IMR-90 (cell line): ENCODE measurements around the gene SLC26A11. TPM values are rescaled to one million over a fixed set of nuclear protein-coding genes. Genes with fewer than 3 reads are reported as not detected.
A peak's percentile ranks its signal among the peaks of the same experiment; 100 is the strongest.

Experiments
- ATAC-seq: fragments of 200-7000 bp; cut with Tn5 transposase; 2 replicates; pipeline ENCODE4 v1.9.1; 2020; ENCODE audit warnings: low read depth, mild to moderate bottlenecking, moderate library complexity
- BruUV-seq: library from RNA; stranded (reverse); fragments of 400-500 nt; replicated peaks from 2 replicates; lab custom pipeline; 2021; lab: Mats Ljungman, UMichigan
- CTCF ChIA-PET: fragments of 300-600 bp; formaldehyde crosslinking; extraction: SDS; loops from one replicate; lab custom pipeline; 2021; ENCODE audit warnings: antibody characterized with exemption; lab: Yijun Ruan, JAX
- POLR2A ChIA-PET: fragments of 300-600 bp; sonication (Branson Sonifier 250); formaldehyde crosslinking; loops from one replicate; lab custom pipeline; 2022; ENCODE audit warnings: antibody characterized with exemption; ENCODE audit not compliant: unreplicated experiment; lab: Charles Lee
- DNase-seq: peaks from one replicate; pipeline ENCODE4 v3.0.0; 2013
- H2AFZ ChIP-seq: replicated peaks from 2 replicates; pipeline ENCODE3; 2013; ENCODE audit warnings: low read length, mild to moderate bottlenecking; ENCODE audit not compliant: poor library complexity
- H2AK5ac ChIP-seq: 2 replicates; pipeline ENCODE4 v1.6.1; 2013; ENCODE audit warnings: low read depth, low read length, inconsistent platforms
- H2AK9ac ChIP-seq: replicated peaks from 2 replicates; pipeline ENCODE3; 2013; ENCODE audit warnings: mild to moderate bottlenecking, low read depth, low read length, moderate library complexity; ENCODE audit not compliant: poor library complexity
- H2BK120ac ChIP-seq: 2 replicates; pipeline ENCODE4 v1.6.1; 2013; ENCODE audit warnings: low read depth, low read length, inconsistent platforms
- H2BK15ac ChIP-seq: 3 replicates; pipeline ENCODE4 v1.6.1; 2013; ENCODE audit warnings: low read depth, low read length, inconsistent platforms
- H2BK20ac ChIP-seq: 2 replicates; pipeline ENCODE4 v1.6.1; 2013; ENCODE audit warnings: low read depth, mild to moderate bottlenecking, inconsistent platforms, low read length, moderate library complexity
- H2BK5ac ChIP-seq: 2 replicates; pipeline ENCODE4 v1.6.1; 2013; ENCODE audit warnings: mild to moderate bottlenecking, low read depth, low read length, inconsistent platforms; ENCODE audit not compliant: poor library complexity, severe bottlenecking
- H3K14ac ChIP-seq: replicated peaks from 2 replicates; pipeline ENCODE4 v1.6.1; 2013; ENCODE audit warnings: low read depth, low read length, inconsistent platforms
- H3K18ac ChIP-seq: 2 replicates; pipeline ENCODE4 v1.6.1; 2013; ENCODE audit warnings: low read depth, low read length, control low read depth
- H3K23ac ChIP-seq: 2 replicates; pipeline ENCODE4 v1.6.1; 2013; ENCODE audit warnings: low read depth, low read length, inconsistent platforms
- H3K27ac ChIP-seq: 2 replicates; pipeline ENCODE4 v1.5.1; 2013; ENCODE audit warnings: mild to moderate bottlenecking, control low read depth, low read length; ENCODE audit not compliant: insufficient read depth
- H3K27me3 ChIP-seq: 2 replicates; pipeline ENCODE4 v1.6.1; 2013; ENCODE audit warnings: low read length; ENCODE audit not compliant: control insufficient read depth, insufficient read depth
- H3K36me3 ChIP-seq: 2 replicates; pipeline ENCODE4 v1.6.1; 2013; ENCODE audit warnings: low read length, mixed read lengths; ENCODE audit not compliant: control insufficient read depth, insufficient read depth
- H3K4ac ChIP-seq: 2 replicates; pipeline ENCODE4 v1.6.1; 2013; ENCODE audit warnings: low read depth, low read length, inconsistent platforms
- H3K4me1 ChIP-seq: 2 replicates; pipeline ENCODE4 v1.6.1; 2013; ENCODE audit warnings: low read length, mixed read lengths; ENCODE audit not compliant: control insufficient read depth, insufficient read depth
- H3K4me2 ChIP-seq: 2 replicates; pipeline ENCODE4 v1.6.1; 2013; ENCODE audit warnings: low read depth, mild to moderate bottlenecking, control low read depth, low read length, moderate library complexity
- H3K4me3 ChIP-seq: 2 replicates; pipeline ENCODE4 v1.5.1; 2013; ENCODE audit warnings: low read depth, mild to moderate bottlenecking, control low read depth, low read length, moderate library complexity; ENCODE audit not compliant: insufficient read depth
- H3K56ac ChIP-seq: 2 replicates; pipeline ENCODE4 v1.6.1; 2013; ENCODE audit warnings: low read length, inconsistent platforms; ENCODE audit not compliant: insufficient read depth; ENCODE audit errors: extremely low read depth
- H3K79me1 ChIP-seq, 2 experiments: 2 replicates each; pipeline ENCODE4 v1.6.1; 2013; ENCODE audit warnings: low read length in 2 of 2, inconsistent platforms in 1 of 2, low read depth in 1 of 2
- H3K9ac ChIP-seq: 2 replicates; pipeline ENCODE4 v1.6.1; 2013; ENCODE audit warnings: low read depth, low read length, control low read depth
- H3K9me1 ChIP-seq: 2 replicates; pipeline ENCODE4 v1.6.1; 2013; ENCODE audit warnings: low read length, inconsistent platforms; ENCODE audit not compliant: insufficient read depth
- H3K9me3 ChIP-seq: 2 replicates; pipeline ENCODE4 v1.6.1; 2013; ENCODE audit warnings: low read length; ENCODE audit not compliant: control insufficient read depth, insufficient read depth
- H4K20me1 ChIP-seq: 2 replicates; pipeline ENCODE4 v1.6.1; 2013; ENCODE audit warnings: low read length, inconsistent platforms; ENCODE audit not compliant: insufficient read depth
- H4K5ac ChIP-seq: 2 replicates; pipeline ENCODE4 v1.6.1; 2013; ENCODE audit warnings: mild to moderate bottlenecking, low read depth, low read length, control low read depth
- H4K8ac ChIP-seq, 2 experiments: 2 replicates each; pipeline ENCODE4 v1.6.1; 2013; ENCODE audit warnings: low read depth in 2 of 2, low read length in 2 of 2, control low read depth in 1 of 2, inconsistent platforms in 1 of 2
- H4K91ac ChIP-seq: 2 replicates; pipeline ENCODE4 v1.6.1; 2013; ENCODE audit warnings: low read depth, low read length, inconsistent platforms; ENCODE audit not compliant: insufficient read depth
- BHLHE40 ChIP-seq: fragments of 150-350 bp; IDR thresholded peaks from 2 replicates; pipeline ENCODE4 v1.6.1; 2016; ENCODE audit warnings: mild to moderate bottlenecking, low read depth, low read length
- CTCF ChIP-seq: conservative IDR thresholded peaks from 2 replicates; pipeline ENCODE4 v1.5.1; 2012; ENCODE audit warnings: mild to moderate bottlenecking, low read depth, low read length, improper control_type of control experiment
- POLR2A ChIP-seq: IDR thresholded peaks from 2 replicates; pipeline ENCODE4 v1.6.1; 2012; ENCODE audit warnings: mild to moderate bottlenecking, low read depth, low read length
- RAD21 ChIP-seq: IDR thresholded peaks from 2 replicates; pipeline ENCODE4 v1.6.1; 2012; ENCODE audit warnings: low read length, improper control_type of control experiment
- RCOR1 ChIP-seq: IDR thresholded peaks from 2 replicates; pipeline ENCODE4 v1.6.1; 2012; ENCODE audit warnings: mild to moderate bottlenecking, low read length, improper control_type of control experiment; ENCODE audit not compliant: insufficient replicate concordance
- RFX5 ChIP-seq: IDR thresholded peaks from 2 replicates; pipeline ENCODE4 v1.8.0; 2012; ENCODE audit warnings: low read depth, mild to moderate bottlenecking, low read length, moderate library complexity
- USF2 ChIP-seq: fragments of 150-350 bp; IDR thresholded peaks from 2 replicates; pipeline ENCODE4 v1.6.1; 2017; ENCODE audit warnings: mild to moderate bottlenecking, antibody characterized with exemption, low read length, low read depth
- WGBS, 2 experiments: methylation state at CpG; one replicate each; pipeline versions ENCODE4 v1.1.5 to v1.1.7; 2013; ENCODE audit warnings: missing lambda C conversion rate in 2 of 2; ENCODE audit not compliant: insufficient read length in 1 of 2; ENCODE audit errors: extremely low coverage in 2 of 2; 5-methylcytosine and 5-hydroxymethylcytosine counted together
- dilution Hi-C: fragments of 300-500 bp; cut with HindIII; formaldehyde crosslinking; loops from one replicate; pipeline ENCODE4 v1.14.3; 2018; ENCODE audit warnings: low sequenced_read_pairs; ENCODE audit not compliant: unreplicated experiment
- in situ Hi-C: fragments of 300-500 bp; cut with MboI; formaldehyde crosslinking; loops from 3 replicates; pipeline ENCODE4 v1.14.3; 2019; ENCODE audit warnings: low sequenced_read_pairs, inconsistent platforms, mixed read lengths
- intact Hi-C: fragments of 100-400 bp; cut with micrococcal nuclease; formaldehyde crosslinking; loops from 2 replicates; pipeline ENCODE4 v1.10.0; 2022
- polyA plus RNA-seq, 3 experiments: library from polyadenylated mRNA; depleted of rRNA; stranded (reverse); fragments of >200 nt; gene quantifications; 2 replicates each; pipeline ENCODE4 v1.2.3, GENCODE V29; 2012; ENCODE audit warnings: low replicate concordance in 1 of 3
- total RNA-seq: library from RNA; depleted of rRNA; stranded (reverse); fragments of >200 nt; gene quantifications from 2 replicates; pipeline ENCODE4 v1.2.3, GENCODE V29; 2012

SLC26A11 gene
- total and polyA plus RNA-seq, 2 of the 4 experiments (the other 2 are of a cell fraction), result 3.2 to 15.6 TPM

GRCh38 chr17:80253631-80254395 lies 33.6 kb downstream of the SLC26A11 start:
- DNase-seq, result no peak
- Histone ChIP-seq H2AK9ac (peak overlapping the region; percentile 95), H2BK120ac (peak overlapping the region; percentile 95), H4K8ac (peak overlapping the region; percentile 25 to 71; a peak in 3 of 4 replicates), H3K56ac (no peak overlapping the region), H3K14ac (peak overlapping the region; percentile 83), H3K23ac (no peak overlapping the region), H2BK15ac (peak overlapping the region; percentile 92), H3K9me3 (no peaks in the 10 kb centered on the region), H3K4me2 (no peak overlapping the region), H2BK20ac (peak overlapping the region; percentile 91), H3K9ac (no peak overlapping the region), H3K18ac (peak overlapping the region; percentile 31), H3K4ac (peak overlapping the region; percentile 94), H3K4me1 (peaks cover 8% of the 10 kb centered on the region), H4K20me1 (no peaks in the 10 kb centered on the region), H3K27ac (peak overlapping the region; percentile 80), H4K91ac (peak overlapping the region; percentile 93), H4K5ac (peak overlapping the region; percentile 53), H3K36me3 (peaks cover 24% of the 10 kb centered on the region), H3K79me1 (no peaks in the 10 kb centered on the region), H3K27me3 (no peaks in the 10 kb centered on the region), H2BK5ac (peak overlapping the region; percentile 91), H2AK5ac (peak overlapping the region; percentile 92), H3K9me1 (peaks cover 6% of the 10 kb centered on the region; the same call in 1 of the 2 replicates), H3K4me3 (no peak overlapping the region), H2AFZ (no peak overlapping the region)
- in situ Hi-C loops, result no loop called here
- BruUV-seq, result no TSS peak
- dilution Hi-C loops, result no loop called here
- POLR2A ChIA-PET, result no interaction called here
- no peak for TF ChIP-seq RCOR1
- no peak for TF ChIP-seq BHLHE40
- no peak for TF ChIP-seq RFX5
- no peak for TF ChIP-seq CTCF
- TF ChIP-seq USF2, result no peak
- no peak for TF ChIP-seq RAD21
- no peak for TF ChIP-seq POLR2A
- no peak for ATAC-seq
- 83% methylated on average over 4 of the region's 21 CpGs; no CpG with 5 or more reads in 1 of the 2 experiments for WGBS, 2 experiments
- CTCF ChIA-PET, result no interaction called here
- intact Hi-C loops, result loop anchor here (10.0 kb wide), 1 partner anchor 169 kb away; no protein-coding TSS in a partner anchor
